T-helper 2 cell treated with Interferon-gamma antibody and Interleukin-4, amounts not matched to agents 100 ng/mL and 5 ng/mL, for 36 hours (primary cell): ENCODE data around the gene RPRML. TPM values are rescaled to one million over a fixed set of nuclear protein-coding genes. Genes with fewer than 3 reads are reported as not detected.

Source experiments
- intact Hi-C: fragments of 100-400 bp; cut with micrococcal nuclease; formaldehyde crosslinking; loops from one replicate; pipeline ENCODE4 v1.15.1; 2023
- total RNA-seq: library from RNA; stranded (reverse); gene quantifications from 2 replicates; pipeline ENCODE4 v1.2.3, GENCODE V29; 2022

RPRML gene
- total RNA-seq, 1 donor from 2014 or later = not detected

- intact Hi-C loops = no loop called here
These were observed 34.1 kb downstream of the RPRML start for GRCh38 chr17:46944931-46945330.

DNA sequence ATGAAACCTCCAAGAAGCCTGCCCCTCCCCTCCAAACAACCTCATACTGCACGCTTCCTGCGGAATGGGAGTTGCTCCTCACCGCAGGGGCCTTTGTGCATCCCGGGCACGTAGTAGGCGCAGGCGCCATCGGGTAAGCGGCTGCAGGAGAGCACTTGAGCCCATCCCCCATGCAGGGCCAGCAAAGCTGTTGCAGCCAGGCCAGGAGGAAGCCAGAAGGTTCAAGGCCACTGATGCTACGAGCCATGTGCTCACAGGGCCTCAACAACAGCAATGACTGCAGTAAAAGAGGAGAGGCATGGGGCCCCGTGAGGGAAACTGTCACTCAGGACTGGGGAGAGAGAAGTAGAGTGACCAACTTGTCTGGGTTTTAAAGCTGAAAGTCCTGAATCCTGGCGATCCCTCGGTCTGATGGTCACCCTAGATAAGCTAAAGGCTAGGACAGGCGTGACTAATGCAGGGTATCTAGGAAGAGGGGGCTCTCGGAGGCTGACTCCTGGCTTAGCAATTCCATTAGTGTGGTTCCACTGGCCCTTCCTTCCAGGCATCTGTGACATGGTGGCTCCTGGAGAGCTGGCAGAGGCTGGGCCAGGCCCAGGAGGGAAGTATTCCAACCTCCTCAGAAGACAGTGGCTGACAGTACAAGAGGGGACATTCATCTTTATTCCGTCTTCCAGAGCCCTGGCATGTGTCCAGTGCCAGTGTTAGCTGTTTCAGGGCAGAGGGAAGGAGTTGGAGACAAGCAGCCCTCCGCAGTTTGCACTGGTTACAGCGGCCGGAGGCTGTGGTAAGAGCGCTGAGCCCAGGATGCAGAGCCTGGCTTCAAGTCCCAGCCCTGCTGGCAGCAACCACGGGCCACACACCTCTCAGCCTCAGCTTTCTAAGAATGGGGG is 35.3 kb downstream of the RPRML start:
- intact Hi-C loops = no loop called here

DNA sequence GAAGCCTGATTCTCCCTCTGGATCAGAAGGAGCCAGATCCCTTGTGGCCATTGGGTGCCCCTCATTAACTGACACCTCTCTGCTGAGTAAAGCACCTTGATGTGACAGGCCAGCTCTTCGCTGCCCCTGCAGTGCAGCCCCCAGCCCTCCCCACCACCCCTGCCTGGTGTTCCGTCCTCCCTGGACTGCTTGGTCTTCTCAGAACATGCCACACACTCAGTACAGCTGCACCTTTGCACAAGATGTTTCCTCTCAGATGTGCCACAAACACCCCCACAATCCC is 35.9 kb downstream of the RPRML start:
- intact Hi-C loops = no loop called here

DNA sequence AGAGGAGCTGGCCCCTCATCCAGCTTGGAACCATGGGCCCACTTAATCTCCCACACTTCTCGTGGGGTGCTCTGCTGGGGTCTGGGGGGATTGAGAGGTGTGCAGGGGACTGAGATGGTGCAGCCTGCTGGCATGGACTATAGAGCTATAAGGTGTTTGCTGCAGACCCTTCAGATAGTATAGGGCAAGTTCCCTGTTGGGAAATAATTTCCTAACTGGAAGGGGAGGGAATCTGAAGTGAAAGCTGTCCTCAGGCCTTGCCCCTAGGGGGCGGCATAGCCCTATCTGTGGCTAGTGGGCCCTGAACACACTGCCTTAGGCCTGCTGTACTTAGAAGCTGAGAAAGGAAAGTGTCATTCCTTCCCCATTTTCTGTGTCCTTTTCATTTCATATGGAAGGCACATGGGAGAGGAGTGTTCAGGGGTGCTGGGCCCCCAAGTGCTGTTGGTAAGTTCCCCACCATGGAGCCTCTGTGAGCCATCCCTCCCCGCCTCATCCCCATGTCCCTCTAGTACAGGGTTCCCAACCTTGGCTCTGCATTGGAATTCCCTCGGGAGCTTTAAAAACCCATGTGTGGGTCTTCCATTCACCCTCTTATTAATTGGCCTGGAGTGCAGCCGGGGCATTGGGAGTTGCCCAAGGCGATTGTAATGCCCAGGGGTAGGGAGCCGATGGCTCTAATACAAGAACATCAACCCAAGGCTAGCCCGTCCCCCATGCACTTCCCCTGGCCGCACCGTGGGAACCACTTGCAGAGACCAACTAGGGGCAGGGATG is 36.4 kb downstream of the RPRML start:
- intact Hi-C loops = no loop called here

- intact Hi-C loops = loop anchor here (2.0 kb wide), 1 partner anchor 98 kb away; no protein-coding TSS in a partner anchor
These were observed 38.2 kb downstream of the RPRML start for GRCh38 chr17:46940692-46941404.

- intact Hi-C loops = no loop called here
These were observed 43.3 kb downstream of the RPRML start for GRCh38 chr17:46935658-46936266.

GRCh38 chr17:46931596-46931995 is 47.5 kb downstream of the RPRML start:
- intact Hi-C loops = no loop called here

GRCh38 chr17:46930051-46930450 is 49.0 kb downstream of the RPRML start:
- intact Hi-C loops = no loop called here

DNA sequence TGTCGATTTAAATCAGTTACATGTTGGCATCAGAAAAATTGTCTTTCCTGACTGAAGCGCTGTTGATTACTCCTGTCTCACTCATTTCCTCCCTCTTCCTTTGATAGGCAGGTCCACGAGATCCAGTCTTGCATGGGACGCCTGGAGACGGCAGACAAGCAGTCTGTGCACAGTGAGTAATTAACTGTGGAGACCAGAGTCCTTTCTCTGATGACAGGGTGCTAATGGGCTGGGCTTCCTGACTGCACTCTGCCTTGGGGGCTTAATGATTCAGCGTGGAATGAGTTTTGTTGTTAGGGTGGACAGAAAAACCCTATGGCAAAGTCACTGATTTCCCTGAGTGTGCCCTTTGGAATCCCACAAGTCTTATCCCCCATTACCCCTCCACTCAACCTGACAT is 49.6 kb downstream of the RPRML start:
- intact Hi-C loops = loop anchor here (10.0 kb wide), 1 partner anchor 735 kb away; the partner anchor contains the start of gene KANSL1

- intact Hi-C loops = loop anchor here (10.0 kb wide), 1 partner anchor 734 kb away; the partner anchor contains the start of gene KANSL1
These were observed 50.4 kb downstream of the RPRML start for GRCh38 chr17:46928467-46929261.

Other genes starting within 250 kb of the RPRML start
- not detected in 2 replicates for gene WNT3, start 160.6 kb downstream of the RPRML start, total RNA-seq
- gene WNT9B, start 127.7 kb downstream of the RPRML start, total RNA-seq = not detected in 2 replicates
- gene GOSR2, start 56.1 kb downstream of the RPRML start, total RNA-seq = 62.1 and 65.1 TPM in 2 replicates
- 118 and 120 TPM in 2 replicates for gene CDC27, start 210.0 kb upstream of the RPRML start, total RNA-seq
- gene MYL4, start 230.1 kb upstream of the RPRML start, total RNA-seq = not detected in 2 replicates